ENCODE results near the gene QPRT.
"Not testable (repeated sequence)": the region's sequence is repeated elsewhere in the genome, so short reads cannot be mapped to it uniquely, and the experiment has no call there.

Gene QPRT

GRCh38 chr16:29678691-29679267, at the start of gene QPRT:
QPRT (plus strand) TSS chr16:29679180; CDS start chr16:29679198, 18 bp downstream.
- peak; percentile 28 for DNase-seq
- H3K36me3 ChIP-seq (replicated peaks): no peaks in the 10 kb centered on the region
- no peak within 1 kb of the TSS for H3K27ac ChIP-seq
- H3K4me3 ChIP-seq (ENCODE audit: low read depth, low read length): peak within 1 kb of the TSS; percentile 58
- no peak for TF ChIP-seq CTCF (IDR thresholded peaks at IDR 0.05; ENCODE audit: low read depth, low read length, missing control alignments)
- no peaks in the 10 kb centered on the region for H3K27me3 ChIP-seq (replicated peaks)
- in situ Hi-C loops (cut with HindIII; ENCODE audit: low pct_ligation_motif_present, low sequenced_read_pairs): no loop called here

- H3K4me3 ChIP-seq (ENCODE audit: low read depth, low read length); in situ Hi-C loops (cut with HindIII; ENCODE audit: low pct_ligation_motif_present, low sequenced_read_pairs); DNase-seq; H3K36me3 ChIP-seq (replicated peaks); H3K27me3 ChIP-seq (replicated peaks); H3K27ac ChIP-seq: not testable (repeated sequence)
Observed at GRCh38 chr16:29629318-29629717, 49.7 kb upstream of the QPRT start.

GRCh38 chr16:29631658-29632057, 47.3 kb upstream of the QPRT start:
- H3K36me3 ChIP-seq (replicated peaks); in situ Hi-C loops (cut with HindIII; ENCODE audit: low pct_ligation_motif_present, low sequenced_read_pairs); DNase-seq; H3K4me3 ChIP-seq (ENCODE audit: low read depth, low read length); H3K27ac ChIP-seq; H3K27me3 ChIP-seq (replicated peaks): not testable (repeated sequence)

- in situ Hi-C loops (cut with HindIII; ENCODE audit: low pct_ligation_motif_present, low sequenced_read_pairs); H3K4me3 ChIP-seq (ENCODE audit: low read depth, low read length); H3K36me3 ChIP-seq (replicated peaks); H3K27ac ChIP-seq; DNase-seq; H3K27me3 ChIP-seq (replicated peaks): not testable (repeated sequence)
Observed at GRCh38 chr16:29635902-29636301, 43.1 kb upstream of the QPRT start.

GRCh38 chr16:29636368-29636767, 42.6 kb upstream of the QPRT start:
- H3K27me3 ChIP-seq (replicated peaks); H3K4me3 ChIP-seq (ENCODE audit: low read depth, low read length); in situ Hi-C loops (cut with HindIII; ENCODE audit: low pct_ligation_motif_present, low sequenced_read_pairs); DNase-seq; H3K36me3 ChIP-seq (replicated peaks); H3K27ac ChIP-seq: not testable (repeated sequence)

GRCh38 chr16:29638751-29639150, 40.2 kb upstream of the QPRT start:
- in situ Hi-C loops (cut with HindIII; ENCODE audit: low pct_ligation_motif_present, low sequenced_read_pairs); H3K27me3 ChIP-seq (replicated peaks); DNase-seq; H3K27ac ChIP-seq; H3K4me3 ChIP-seq (ENCODE audit: low read depth, low read length); H3K36me3 ChIP-seq (replicated peaks): not testable (repeated sequence)

- H3K36me3 ChIP-seq (replicated peaks): no peaks in the 10 kb centered on the region
- in situ Hi-C loops (cut with HindIII; ENCODE audit: low pct_ligation_motif_present, low sequenced_read_pairs): no loop called here
- no peak overlapping the region for H3K4me3 ChIP-seq (ENCODE audit: low read depth, low read length)
- H3K27ac ChIP-seq: no peak overlapping the region
- H3K27me3 ChIP-seq (replicated peaks): no peaks in the 10 kb centered on the region
- DNase-seq: no peak
- peak; percentile 3 for TF ChIP-seq CTCF (IDR thresholded peaks at IDR 0.05; ENCODE audit: low read depth, low read length, missing control alignments)
Observed at GRCh38 chr16:29641561-29641960, 37.4 kb upstream of the QPRT start.

GRCh38 chr16:29643596-29643995, 35.4 kb upstream of the QPRT start:
- Histone ChIP-seq H3K36me3 (replicated peaks) (no peaks in the 10 kb centered on the region), H3K27ac (no peak overlapping the region), H3K27me3 (replicated peaks) (no peaks in the 10 kb centered on the region), H3K4me3 (ENCODE audit: low read depth, low read length) (no peak overlapping the region)
- no peak for TF ChIP-seq CTCF (IDR thresholded peaks at IDR 0.05; ENCODE audit: low read depth, low read length, missing control alignments)
- no peak for DNase-seq
- in situ Hi-C loops (cut with HindIII; ENCODE audit: low pct_ligation_motif_present, low sequenced_read_pairs): no loop called here
